Measurements from ENCODE around the gene DTX2. TPM values are rescaled to one million over a fixed set of nuclear protein-coding genes. Genes with fewer than 3 reads are reported as not detected.
"Not testable (repeated sequence)": the region's sequence is repeated elsewhere in the genome, so short reads cannot be mapped to it uniquely, and the experiment has no call there.

Gene DTX2
- total RNA-seq, 2 donors from 2014 or later: 34.3 to 36.5 TPM

DNA sequence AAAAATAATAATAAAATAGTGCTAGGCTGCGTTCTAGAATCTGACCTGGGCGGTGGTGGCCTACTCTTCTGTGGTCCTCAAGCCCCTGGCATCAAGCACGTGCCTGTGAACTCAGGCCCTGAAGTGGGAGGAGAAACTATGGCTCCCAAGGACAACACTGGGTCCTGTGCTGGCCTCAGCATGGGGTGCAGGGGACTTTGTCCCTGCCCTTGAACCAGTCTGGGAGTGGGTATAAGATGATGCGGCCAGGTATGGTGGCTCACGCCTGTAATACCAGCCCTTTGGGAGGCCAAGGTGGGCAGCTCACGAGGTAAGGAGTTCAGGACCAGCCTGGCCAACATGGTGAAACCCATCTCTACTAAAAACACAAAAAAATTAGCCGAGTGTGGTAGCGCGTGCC, 31.3 kb upstream of the DTX2 start:
- DNase-seq (ENCODE audit: low spot score): peak; percentile 22
- Mint-ChIP-seq H3K36me3 (no peaks in the 10 kb centered on the region), H3K9me3 (no peaks in the 10 kb centered on the region), H3K4me3 (no peak overlapping the region), H3K4me1 (ENCODE audit: low read depth in 2 of 2) (peaks cover 0 to 3% of the 10 kb centered on the region in 2 donors), H3K27ac (peak overlapping the region in 1 of 2 donors; percentile 63), H3K27me3 (no peaks in the 10 kb centered on the region)
- ATAC-seq: no peak

DNA sequence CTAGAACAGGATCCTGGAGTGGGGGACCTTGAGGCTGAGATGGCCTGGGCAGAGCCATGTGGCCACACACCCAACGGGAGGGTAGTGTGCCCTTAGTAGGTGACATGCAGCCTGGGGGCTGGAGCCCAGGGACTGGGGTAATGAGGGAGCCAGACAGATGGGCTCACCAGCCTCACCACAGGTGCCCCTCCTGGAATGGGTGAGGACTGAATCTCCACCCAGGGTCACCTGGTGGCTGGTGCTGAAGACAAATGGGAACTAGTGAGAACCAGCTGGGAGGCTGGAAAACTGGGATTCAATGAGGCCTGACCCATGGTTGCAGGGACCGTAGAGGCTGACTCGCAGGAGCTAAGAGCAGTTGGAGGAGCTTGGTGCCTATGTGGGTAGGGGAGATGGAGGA, 30.7 kb upstream of the DTX2 start:
- peak; percentile 29 for DNase-seq (ENCODE audit: low spot score)
- no peak overlapping the region for H3K4me3 Mint-ChIP-seq
- peak overlapping the region in 1 of 2 donors; percentile 63 for H3K27ac Mint-ChIP-seq
- no peaks in the 10 kb centered on the region for H3K27me3 Mint-ChIP-seq
- no peaks in the 10 kb centered on the region for H3K36me3 Mint-ChIP-seq
- H3K9me3 Mint-ChIP-seq: no peaks in the 10 kb centered on the region
- H3K4me1 Mint-ChIP-seq (ENCODE audit: low read depth in 2 of 2): peaks cover 0 to 3% of the 10 kb centered on the region in 2 donors
- ATAC-seq: no peak

DNA sequence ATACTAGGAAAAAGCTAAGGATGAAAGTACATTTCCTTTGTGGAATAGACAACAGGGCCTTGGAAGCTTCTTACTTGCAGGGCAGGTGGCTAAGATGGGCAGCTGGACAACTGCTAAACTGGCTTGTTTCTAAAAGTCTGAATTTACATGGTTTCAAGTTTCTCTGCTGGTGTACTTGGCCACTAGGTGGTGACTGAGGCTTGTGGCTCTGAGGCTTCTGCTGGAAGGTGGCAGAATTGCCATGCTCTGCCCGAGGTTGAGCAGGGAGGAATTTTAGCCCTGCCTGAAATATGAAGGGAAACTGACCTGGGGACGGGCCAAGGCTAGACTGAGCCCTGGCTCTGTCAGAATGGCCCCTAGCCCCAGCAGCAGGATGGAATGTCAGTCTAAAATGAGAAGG, 23.6 kb upstream of the DTX2 start:
- peak; percentile 61 to 69 for ATAC-seq
- H3K27me3 Mint-ChIP-seq; H3K27ac Mint-ChIP-seq; DNase-seq (ENCODE audit: low spot score); H3K4me1 Mint-ChIP-seq (ENCODE audit: low read depth in 2 of 2); H3K36me3 Mint-ChIP-seq; H3K4me3 Mint-ChIP-seq; H3K9me3 Mint-ChIP-seq: not testable (repeated sequence)

DNA sequence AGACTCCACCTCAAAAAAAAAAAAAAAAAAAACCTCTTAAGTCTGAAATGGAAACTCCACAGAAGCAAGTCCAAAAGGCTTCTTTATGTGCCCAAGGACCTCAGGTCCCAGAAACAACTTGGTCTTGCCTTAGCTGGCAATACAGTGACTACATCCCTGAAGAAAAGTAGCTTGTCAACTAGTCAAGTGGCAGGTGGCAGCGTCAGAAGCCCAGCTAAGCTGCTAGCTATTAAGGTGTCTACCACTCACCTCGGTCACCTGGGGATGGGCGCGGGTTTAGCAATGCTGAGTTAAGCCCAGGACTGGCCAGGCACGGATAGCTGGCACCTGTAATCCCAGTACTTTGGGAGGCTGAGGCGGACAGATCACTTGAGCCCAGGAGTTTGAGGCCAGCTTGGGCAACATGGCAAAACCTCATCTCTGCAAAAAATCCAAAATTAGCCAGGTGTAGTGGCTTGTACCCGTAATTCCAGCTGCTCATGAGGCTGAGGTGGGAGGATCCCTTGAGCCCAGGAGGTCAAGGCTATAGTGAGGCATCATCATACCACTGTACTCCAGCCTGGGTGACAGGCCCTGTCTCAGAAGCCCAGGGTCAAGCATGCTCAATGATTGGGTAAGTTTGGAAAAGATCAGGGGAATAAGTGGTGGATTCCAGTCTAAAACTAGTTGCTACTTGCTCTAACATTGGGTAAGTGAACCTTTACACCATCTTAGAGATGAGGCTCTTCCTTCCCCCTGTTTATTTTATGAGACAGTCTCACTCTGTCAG, 22.2 kb upstream of the DTX2 start:
- peak in 1 of 2 donors; percentile 73 for ATAC-seq
- not testable (repeated sequence) for H3K36me3 Mint-ChIP-seq; H3K9me3 Mint-ChIP-seq; H3K27me3 Mint-ChIP-seq; H3K4me1 Mint-ChIP-seq (ENCODE audit: low read depth in 2 of 2); H3K4me3 Mint-ChIP-seq; DNase-seq (ENCODE audit: low spot score); H3K27ac Mint-ChIP-seq

DNA sequence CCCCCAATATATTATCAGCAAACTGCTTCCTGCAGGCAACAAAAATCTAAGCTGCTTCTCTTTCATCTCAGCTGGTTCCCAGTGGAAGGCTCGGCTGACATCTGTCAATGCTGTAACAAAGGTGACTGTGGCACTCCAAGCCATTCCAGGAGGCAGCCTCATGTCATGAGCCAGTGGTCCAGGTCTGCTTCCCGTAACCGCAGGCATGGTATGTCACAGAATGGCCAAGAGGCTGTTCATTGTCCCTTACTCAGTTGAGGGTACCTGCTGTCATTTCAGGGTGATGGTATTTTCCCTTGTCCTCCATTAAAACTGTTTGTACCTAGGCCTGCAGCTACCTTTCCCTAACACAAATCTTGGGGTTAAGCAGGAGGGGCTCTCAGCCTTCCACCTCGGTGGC, 21.1 kb upstream of the DTX2 start:
- ATAC-seq; H3K27me3 Mint-ChIP-seq; H3K36me3 Mint-ChIP-seq; H3K9me3 Mint-ChIP-seq; DNase-seq (ENCODE audit: low spot score); H3K4me3 Mint-ChIP-seq; H3K4me1 Mint-ChIP-seq (ENCODE audit: low read depth in 2 of 2); H3K27ac Mint-ChIP-seq: not testable (repeated sequence)

DNA sequence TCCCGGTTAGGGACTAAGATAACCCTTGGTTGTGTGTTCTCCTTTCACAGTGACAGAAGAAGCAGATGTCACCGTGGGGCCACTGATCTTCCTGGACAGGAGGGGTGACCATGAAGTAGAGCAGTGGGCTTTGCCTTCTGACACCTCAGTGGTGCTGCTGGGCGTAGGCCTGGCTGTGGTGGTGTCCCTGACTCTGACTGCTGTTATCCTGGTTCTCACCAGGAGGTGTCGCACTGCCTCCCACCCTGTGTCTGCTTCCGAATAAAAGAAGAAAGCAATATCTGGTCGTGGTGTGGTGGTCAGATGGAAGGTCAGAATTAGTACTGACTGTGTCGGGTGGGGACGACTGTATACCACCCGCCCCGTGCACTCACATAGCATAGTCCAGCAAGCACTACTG, 19.7 kb upstream of the DTX2 start:
- not testable (repeated sequence) for H3K27me3 Mint-ChIP-seq; H3K4me3 Mint-ChIP-seq; H3K4me1 Mint-ChIP-seq (ENCODE audit: low read depth in 2 of 2); H3K36me3 Mint-ChIP-seq; H3K9me3 Mint-ChIP-seq; H3K27ac Mint-ChIP-seq; DNase-seq (ENCODE audit: low spot score)
- peak; percentile 61 to 68 for ATAC-seq

DNA sequence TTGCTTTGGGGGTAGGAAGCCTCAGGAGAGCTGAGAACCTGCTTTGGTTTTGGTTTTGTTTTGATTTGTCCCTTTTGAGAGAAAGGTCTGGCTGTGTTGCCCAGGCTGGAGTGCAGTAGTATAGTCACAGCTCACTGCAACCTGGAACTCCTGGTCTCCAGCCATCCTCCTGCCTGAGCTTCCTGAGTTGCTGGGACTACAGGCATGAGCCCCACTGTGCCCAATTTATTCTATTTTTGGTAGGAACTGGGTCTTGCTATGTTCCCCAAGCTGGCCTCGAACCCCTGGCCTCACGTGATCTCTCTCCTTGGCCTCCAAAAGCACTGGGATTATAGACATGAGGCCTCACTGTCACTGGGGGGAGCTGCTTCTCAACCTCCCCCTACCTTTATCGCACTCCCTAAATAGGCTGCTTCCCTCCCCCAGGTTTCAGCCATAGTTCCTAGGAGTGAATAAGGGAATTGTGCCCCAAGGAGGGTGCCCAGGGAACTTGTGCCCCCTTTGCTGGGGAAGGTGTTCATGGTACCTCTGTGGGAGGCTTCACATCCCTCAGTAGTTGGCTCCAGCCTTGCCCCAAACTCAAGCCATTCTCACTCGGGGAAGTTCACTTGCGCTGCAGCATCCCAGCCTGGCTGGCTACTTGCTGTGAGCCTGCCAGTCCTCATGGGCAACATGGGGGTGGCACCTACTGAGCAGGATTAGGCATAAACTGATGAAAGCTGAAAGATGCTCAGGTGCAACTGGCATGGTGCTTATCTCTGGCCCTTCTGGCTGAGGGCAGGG, 18.7 kb upstream of the DTX2 start:
- not testable (repeated sequence) for H3K27me3 Mint-ChIP-seq; H3K4me1 Mint-ChIP-seq (ENCODE audit: low read depth in 2 of 2); H3K4me3 Mint-ChIP-seq; DNase-seq (ENCODE audit: low spot score); H3K36me3 Mint-ChIP-seq; H3K27ac Mint-ChIP-seq; H3K9me3 Mint-ChIP-seq
- ATAC-seq: peak in 1 of 2 donors; percentile 13

DNA sequence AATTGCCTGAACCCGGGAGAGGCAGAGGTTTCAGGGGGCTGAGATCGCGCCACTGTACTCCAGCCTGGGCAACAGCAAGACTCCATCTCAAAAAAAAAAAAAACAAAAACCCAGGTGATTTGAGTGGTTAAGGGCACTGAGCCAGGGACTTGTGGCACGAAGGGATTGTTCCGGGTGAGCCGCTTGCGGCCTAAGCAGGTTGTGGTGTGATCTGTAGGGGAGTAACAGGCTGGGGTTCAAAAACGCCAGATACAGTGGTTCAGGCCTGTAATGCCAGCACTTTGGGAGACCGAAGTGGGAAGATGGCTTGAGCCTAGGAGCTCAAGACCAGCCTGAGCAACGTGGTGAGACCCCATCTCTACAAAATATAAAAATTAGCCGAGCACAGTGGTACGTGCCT, 17.7 kb upstream of the DTX2 start:
- H3K27me3 Mint-ChIP-seq; H3K9me3 Mint-ChIP-seq; H3K4me3 Mint-ChIP-seq; DNase-seq (ENCODE audit: low spot score); H3K36me3 Mint-ChIP-seq; H3K27ac Mint-ChIP-seq; H3K4me1 Mint-ChIP-seq (ENCODE audit: low read depth in 2 of 2): not testable (repeated sequence)
- ATAC-seq: peak in 1 of 2 donors; percentile 34

DNA sequence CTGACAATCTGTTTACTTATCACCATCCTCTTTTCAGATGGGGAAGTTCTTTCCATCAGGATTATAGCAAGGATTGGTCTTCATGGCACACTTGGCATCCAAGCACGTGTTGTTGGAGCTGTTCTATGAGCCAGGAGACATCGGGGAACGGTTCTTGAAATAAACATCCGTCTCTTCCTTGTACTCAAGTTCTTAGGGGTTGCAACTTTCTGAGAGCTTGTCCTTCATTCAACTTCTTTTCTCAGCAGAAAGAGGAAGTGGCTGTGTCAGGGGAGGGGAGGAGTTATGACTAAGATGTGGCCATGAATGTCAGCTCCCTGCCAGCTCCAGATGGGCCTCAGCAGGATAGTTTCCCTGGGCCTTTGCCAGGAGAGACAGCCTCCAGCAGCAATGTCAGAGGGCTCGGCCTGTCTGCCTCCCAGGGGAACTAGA, 15.9 kb upstream of the DTX2 start:
- peak; percentile 78 to 79 for ATAC-seq
- not testable (repeated sequence) for H3K27me3 Mint-ChIP-seq; DNase-seq (ENCODE audit: low spot score); H3K27ac Mint-ChIP-seq; H3K9me3 Mint-ChIP-seq; H3K36me3 Mint-ChIP-seq; H3K4me1 Mint-ChIP-seq (ENCODE audit: low read depth in 2 of 2)
- H3K4me3 Mint-ChIP-seq: peak overlapping the region; percentile 25

DNA sequence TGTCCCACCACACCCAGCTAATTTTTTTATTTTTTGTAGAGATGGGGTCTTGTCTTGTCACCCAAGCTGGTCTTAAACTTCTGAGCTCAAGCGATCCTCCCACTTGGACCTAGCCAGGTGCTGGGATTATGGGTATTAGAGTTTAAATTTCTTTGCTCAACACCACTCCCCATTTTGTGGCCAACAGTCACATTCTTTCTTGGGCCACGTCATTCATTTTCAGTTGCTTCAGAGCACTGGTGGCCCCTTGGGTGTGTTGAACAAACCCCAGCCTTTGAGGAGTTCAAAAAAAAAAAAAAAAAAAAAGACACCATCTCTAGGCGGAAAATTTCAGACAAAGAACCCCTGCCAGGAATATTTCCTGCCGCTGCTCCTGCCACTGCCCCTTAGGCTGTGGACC, 4.5 kb upstream of the DTX2 start:
- ATAC-seq, H3K27me3 Mint-ChIP-seq: not testable (repeated sequence)

DNA sequence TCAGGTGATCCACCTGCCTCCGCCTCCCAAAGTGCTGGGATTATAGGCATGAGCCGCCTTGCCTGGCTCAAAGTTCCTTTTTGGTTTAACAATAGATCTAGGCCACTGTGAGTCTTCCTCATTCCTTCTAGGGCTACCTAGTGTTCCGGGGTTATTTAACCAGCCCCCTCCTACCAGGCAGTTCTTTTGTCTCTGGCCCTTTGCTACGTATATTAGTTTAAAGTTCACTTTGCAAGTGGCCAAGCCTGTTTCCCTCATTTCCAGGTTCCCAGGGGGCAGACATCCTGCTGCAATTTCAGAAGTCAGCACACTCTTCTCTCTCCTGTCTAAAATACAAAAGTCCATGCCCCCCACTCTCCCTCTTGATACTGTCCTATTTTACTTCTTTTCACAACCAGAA, 3.0 kb upstream of the DTX2 start:
- H3K27ac Mint-ChIP-seq, H3K9me3 Mint-ChIP-seq, ATAC-seq: not testable (repeated sequence)

More for the DNA sequence above, 4.5 kb upstream of the DTX2 start:
- not testable (repeated sequence) for H3K9me3 Mint-ChIP-seq; H3K36me3 Mint-ChIP-seq; H3K27ac Mint-ChIP-seq; DNase-seq (ENCODE audit: low spot score); H3K4me3 Mint-ChIP-seq; H3K4me1 Mint-ChIP-seq (ENCODE audit: low read depth in 2 of 2)

DNA sequence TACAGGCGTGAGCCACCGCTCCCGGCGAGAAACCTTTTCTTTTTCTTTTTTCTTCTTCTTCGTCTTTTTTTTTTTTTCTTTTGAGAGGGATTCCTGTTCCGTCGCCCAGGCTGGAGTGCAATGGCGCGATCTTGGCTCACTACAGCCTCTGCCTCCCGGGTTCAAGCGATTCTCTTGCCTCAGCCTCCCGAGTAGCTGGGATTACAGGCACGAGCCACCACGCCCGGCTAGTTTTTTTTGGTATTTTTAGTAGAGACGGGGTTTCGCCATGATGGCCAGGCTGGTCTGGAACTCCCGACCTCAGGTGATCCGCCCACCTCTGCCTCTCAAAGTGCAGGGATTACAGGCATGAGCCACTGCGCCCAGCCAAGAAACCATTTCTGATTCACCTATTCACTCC, 742 bp upstream of the DTX2 start:
- H3K4me1 Mint-ChIP-seq (ENCODE audit: low read depth in 2 of 2); H3K27me3 Mint-ChIP-seq; DNase-seq (ENCODE audit: low spot score); ATAC-seq; H3K27ac Mint-ChIP-seq; H3K36me3 Mint-ChIP-seq; H3K4me3 Mint-ChIP-seq; H3K9me3 Mint-ChIP-seq: not testable (repeated sequence)

More for the DNA sequence above, 3.0 kb upstream of the DTX2 start:
- not testable (repeated sequence) for H3K27me3 Mint-ChIP-seq; H3K4me1 Mint-ChIP-seq (ENCODE audit: low read depth in 2 of 2); DNase-seq (ENCODE audit: low spot score); H3K36me3 Mint-ChIP-seq; H3K4me3 Mint-ChIP-seq

DNA sequence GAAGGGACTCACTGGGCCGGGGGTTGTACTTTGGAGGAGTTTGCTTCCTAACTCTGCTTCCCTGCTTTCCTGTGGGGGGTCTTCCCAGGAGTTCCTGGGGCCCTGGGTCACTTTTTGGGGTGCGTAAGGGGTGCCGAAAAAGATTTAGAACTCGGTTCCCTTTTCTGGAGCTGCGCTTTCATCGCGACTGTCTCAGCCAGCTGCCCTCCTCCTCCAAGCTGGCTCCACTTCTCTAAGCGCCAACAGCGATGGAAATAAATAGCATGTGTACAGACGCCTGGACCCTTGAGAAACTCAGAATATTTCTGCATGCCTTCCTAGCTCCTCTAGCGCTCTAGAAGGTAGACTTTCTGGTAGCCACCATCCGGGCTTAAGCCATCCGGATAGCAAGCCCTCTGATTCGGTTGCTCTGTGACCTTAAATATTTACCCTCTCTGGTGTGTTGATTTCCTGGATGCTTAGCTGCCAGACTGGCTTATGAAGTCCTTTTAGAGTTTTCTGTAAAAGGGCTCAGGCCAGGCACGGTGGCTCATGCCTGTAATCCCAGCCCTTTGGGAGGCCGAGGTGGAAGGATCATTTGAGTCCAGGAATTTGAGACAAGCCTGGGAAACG, 868 bp downstream of the DTX2 start:
- H3K4me3 Mint-ChIP-seq; H3K36me3 Mint-ChIP-seq; H3K27me3 Mint-ChIP-seq; ATAC-seq; H3K4me1 Mint-ChIP-seq (ENCODE audit: low read depth in 2 of 2); H3K9me3 Mint-ChIP-seq; H3K27ac Mint-ChIP-seq; DNase-seq (ENCODE audit: low spot score): not testable (repeated sequence)

DNA sequence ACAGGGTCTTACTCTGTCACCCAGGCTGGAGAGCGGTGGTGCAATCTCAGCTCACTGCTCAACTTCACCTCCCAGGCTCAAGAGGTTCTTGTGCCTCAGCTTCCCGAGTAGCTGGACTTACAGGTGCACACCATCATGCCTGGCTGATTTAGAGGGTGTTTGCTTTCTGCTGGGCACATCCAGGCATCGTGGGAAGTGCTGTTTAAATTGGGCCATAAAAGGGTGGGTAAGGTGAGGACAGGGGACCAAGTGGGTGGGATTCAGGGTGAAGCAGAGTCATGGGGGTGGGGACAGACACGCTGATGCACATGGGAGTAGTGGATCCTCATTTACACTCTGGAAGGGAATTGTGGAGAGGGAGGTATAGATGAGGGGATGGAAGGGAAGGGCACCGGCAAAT, 3.5 kb downstream of the DTX2 start:
- H3K4me1 Mint-ChIP-seq (ENCODE audit: low read depth in 2 of 2); H3K9me3 Mint-ChIP-seq; H3K27ac Mint-ChIP-seq; H3K27me3 Mint-ChIP-seq; H3K4me3 Mint-ChIP-seq; ATAC-seq; DNase-seq (ENCODE audit: low spot score); H3K36me3 Mint-ChIP-seq: not testable (repeated sequence)
